Endothelial cell of umbilical vein (primary cell): ENCODE results near the gene GLP2R. TPM values are rescaled to one million over a fixed set of nuclear protein-coding genes. Genes with fewer than 3 reads are reported as not detected.

Experiments
- BruUV-seq: library from RNA; stranded (reverse); fragments of 400-500 nt; replicated peaks from 2 replicates; lab custom pipeline; 2021; lab: Mats Ljungman, UMichigan
- CTCF ChIA-PET: fragments of 300-600, 350-600 bp; sonication (Branson Sonifier 250); formaldehyde crosslinking; loops from one replicate; lab custom pipeline; 2021; ENCODE audit warnings: antibody characterized with exemption, inconsistent platforms; lab: Charles Lee
- POLR2A ChIA-PET: fragments of 300-600, 350-600 bp; sonication (Branson Sonifier 250); formaldehyde crosslinking; loops from one replicate; lab custom pipeline; 2021; ENCODE audit warnings: antibody characterized with exemption, inconsistent platforms; lab: Charles Lee
- DNase-seq: peaks from one replicate; pipeline ENCODE4 v3.0.0-alpha.2; 2011; ENCODE audit warnings: low read depth, low spot score
- FAIRE-seq: peaks from 2 replicates; lab custom pipeline; 2011; peaks lifted over from hg19 to GRCh38; lab: Jason Lieb, UNC
- H2AFZ ChIP-seq: 2 replicates; pipeline ENCODE4 v1.6.0; 2012; ENCODE audit warnings: low read depth, low read length, control low read depth, inconsistent platforms
- H3K27ac ChIP-seq: 2 replicates; pipeline ENCODE4 v1.5.1; 2011; ENCODE audit warnings: low read depth, mild to moderate bottlenecking, control low read depth, low read length, moderate library complexity; ENCODE audit not compliant: insufficient read depth
- H3K27me3 ChIP-seq, 2 experiments: 2 replicates each; pipeline versions ENCODE4 v1.6.0 to v1.6.1; 2011; ENCODE audit warnings: low read length in 2 of 2, mixed read lengths in 1 of 2; ENCODE audit not compliant: control insufficient read depth in 2 of 2, insufficient read depth in 2 of 2
- H3K36me3 ChIP-seq, 2 experiments: 2 replicates in 1 of 2; 3 replicates in 1 of 2; pipeline ENCODE4 v1.5.1; 2011; ENCODE audit warnings: low read length in 2 of 2, mild to moderate bottlenecking in 1 of 2, moderate library complexity in 1 of 2; ENCODE audit not compliant: control insufficient read depth in 2 of 2, insufficient read depth in 2 of 2; ENCODE audit errors: extremely low read depth in 1 of 2
- H3K4me1 ChIP-seq: 3 replicates; pipeline ENCODE4 v1.5.1; 2011; ENCODE audit warnings: mild to moderate bottlenecking, low read length; ENCODE audit not compliant: control insufficient read depth, insufficient read depth; ENCODE audit errors: extremely low read depth
- H3K4me2 ChIP-seq: 2 replicates; pipeline ENCODE4 v1.6.1; 2011; ENCODE audit warnings: low read length, control low read depth, mixed read lengths; ENCODE audit not compliant: insufficient read depth
- H3K4me3 ChIP-seq, 3 experiments: fragments of 200-600 bp in 1 of 3; sonication (generic), shearing (Covaris generic) in 1 of 3; replicated peaks in 1 of 3; 2 replicates each; pipeline ENCODE4 v1.5.1; 2011 to 2016; ENCODE audit warnings: control low read depth in 3 of 3, low read length in 3 of 3, mild to moderate bottlenecking in 2 of 3, inconsistent platforms in 1 of 3, low read depth in 1 of 3, moderate library complexity in 1 of 3; ENCODE audit not compliant: insufficient read depth in 1 of 3
- H3K79me2 ChIP-seq: 2 replicates; pipeline ENCODE4 v1.6.0; 2012; ENCODE audit warnings: low read length, inconsistent platforms; ENCODE audit not compliant: control insufficient read depth, insufficient read depth
- H3K9ac ChIP-seq: replicated peaks from 2 replicates; pipeline ENCODE3; 2011; ENCODE audit warnings: low read length, control low read depth; ENCODE audit not compliant: insufficient read depth; ENCODE audit errors: extremely low read depth
- H3K9me1 ChIP-seq: replicated peaks from 3 replicates; pipeline ENCODE4 v1.6.0; 2011; ENCODE audit warnings: mild to moderate bottlenecking, low read length; ENCODE audit not compliant: control insufficient read depth, insufficient read depth; ENCODE audit errors: extremely low read depth
- H3K9me3 ChIP-seq: replicated peaks from 2 replicates; pipeline ENCODE4 v1.5.1; 2012; ENCODE audit warnings: low read length, inconsistent platforms; ENCODE audit not compliant: control insufficient read depth, insufficient read depth
- H4K20me1 ChIP-seq: replicated peaks from 2 replicates; pipeline ENCODE3; 2011; ENCODE audit warnings: mild to moderate bottlenecking, low read length; ENCODE audit not compliant: control insufficient read depth, insufficient read depth; ENCODE audit errors: extremely low read depth
- EZH2 ChIP-seq: IDR thresholded peaks from 2 replicates; pipeline ENCODE4 v1.6.1; 2012; ENCODE audit warnings: borderline replicate concordance, low read depth, mild to moderate bottlenecking, moderate library complexity, low read length, inconsistent platforms; ENCODE audit not compliant: severe bottlenecking
- FOS ChIP-seq: IDR thresholded peaks from 2 replicates; pipeline ENCODE4 v1.6.1; 2011; ENCODE audit warnings: mild to moderate bottlenecking, low read length, moderate library complexity, borderline replicate concordance; ENCODE audit not compliant: insufficient read depth
- GATA2 ChIP-seq: IDR thresholded peaks from 2 replicates; pipeline ENCODE4 v1.7.0; 2011; ENCODE audit warnings: low read depth, mild to moderate bottlenecking, moderate library complexity, mixed read lengths, low read length; ENCODE audit not compliant: insufficient read length, insufficient read depth
- JUN ChIP-seq: IDR thresholded peaks from 2 replicates; pipeline ENCODE4 v1.6.1; 2011; ENCODE audit warnings: borderline replicate concordance, low read depth; ENCODE audit not compliant: insufficient read length, insufficient read depth
- MAX ChIP-seq: IDR thresholded peaks from 2 replicates; pipeline ENCODE4 v1.6.1; 2011; ENCODE audit not compliant: insufficient read depth, insufficient read length
- MYC ChIP-seq: IDR thresholded peaks from one replicate; pipeline ENCODE4 v1.6.1; 2011; ENCODE audit warnings: mild to moderate bottlenecking, low read depth, low read length
- POLR2A ChIP-seq: IDR thresholded peaks from 2 replicates; pipeline ENCODE4 v1.6.1; 2012; ENCODE audit warnings: low read depth, mild to moderate bottlenecking, control low read depth, low read length
- POLR2AphosphoS5 ChIP-seq: IDR thresholded peaks from 2 replicates; pipeline ENCODE4 v1.6.1; 2012; ENCODE audit warnings: low read depth, mild to moderate bottlenecking, control low read depth, low read length, moderate library complexity; ENCODE audit not compliant: insufficient read depth
- dilution Hi-C: fragments of 300-500 bp; cut with MboI; formaldehyde crosslinking; loops from one replicate; pipeline ENCODE4 v1.15.0; 2019; ENCODE audit warnings: low sequenced_read_pairs; ENCODE audit not compliant: extremely low pct_ligation_motif_present
- intact Hi-C: fragments of 100-400 bp; cut with micrococcal nuclease; formaldehyde crosslinking; loops from one replicate; pipeline ENCODE4 v1.10.0; 2022
- polyA plus RNA-seq, 4 experiments: library from polyadenylated mRNA; depleted of rRNA in 3 of 4; stranded (reverse) in 3 of 4; unstranded in 1 of 4; fragments of >200 nt; gene quantifications; 2 replicates each; pipeline versions ENCODE4 v1.2.1 to v1.2.3, GENCODE V29; 2011 to 2012; ENCODE audit warnings: missing spikeins in 1 of 4
- total RNA-seq: library from RNA; stranded (reverse); gene quantifications from 2 replicates; pipeline ENCODE4 v1.2.3, GENCODE V29; 2021
- TF ChIP-seq, protein P1 (sequence below), 2 donors: IDR thresholded peaks; 1 replicate in 1 of 2; 2 replicates in 1 of 2; pipeline ENCODE4 v1.5.1; 2011; ENCODE audit warnings: low read length in 2 of 2, mild to moderate bottlenecking in 2 of 2, moderate library complexity in 2 of 2, control low read depth in 1 of 2, inconsistent platforms in 1 of 2, low read depth in 1 of 2; ENCODE audit not compliant: insufficient read depth in 1 of 2; ENCODE audit errors: extremely low read depth in 1 of 2

GLP2R gene
- total and polyA plus RNA-seq, 2 donors (not counting 3 experiments of a cell fraction or from before 2014, with no cell fraction given): not detected

DNA sequence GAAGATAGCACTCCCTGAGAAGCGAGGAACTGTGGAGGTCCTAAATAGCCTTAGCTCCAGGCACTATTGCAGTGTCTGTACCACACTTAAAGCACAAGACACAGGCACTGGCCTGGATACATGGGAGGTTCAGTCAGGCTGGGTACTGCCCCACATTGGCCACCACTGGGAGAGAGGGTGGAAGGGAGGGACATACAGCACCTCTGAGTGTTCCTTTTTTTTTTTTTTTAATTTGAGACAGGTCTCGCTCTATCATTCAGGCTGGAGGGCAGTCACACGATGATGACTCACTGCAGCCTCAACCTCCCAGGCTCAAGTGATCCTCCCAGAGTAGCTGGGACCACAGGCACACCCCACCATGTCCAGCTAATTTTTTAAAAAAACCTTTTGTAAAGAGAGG, 5.3 kb upstream of the GLP2R start:
- H3K79me2 ChIP-seq: no peaks in the 10 kb centered on the region
- FAIRE-seq (no peak), DNase-seq (no peak)
- H3K4me1 ChIP-seq: no peaks in the 10 kb centered on the region
- intact Hi-C loops: no loop called here
- no peak overlapping the region for H3K27ac ChIP-seq
- POLR2A ChIA-PET: no interaction called here
- H3K27me3 ChIP-seq: no peaks in the 10 kb centered on the region
- dilution Hi-C loops: no loop called here
- no peaks in the 10 kb centered on the region for H3K36me3 ChIP-seq
- H3K4me2 ChIP-seq: no peak overlapping the region
- H3K9me3 ChIP-seq: peaks cover 5% of the 10 kb centered on the region
- H2AFZ ChIP-seq: no peak overlapping the region
- BruUV-seq: no TSS peak
- no peak overlapping the region for H3K9ac ChIP-seq
- TF ChIP-seq, protein P1, sequence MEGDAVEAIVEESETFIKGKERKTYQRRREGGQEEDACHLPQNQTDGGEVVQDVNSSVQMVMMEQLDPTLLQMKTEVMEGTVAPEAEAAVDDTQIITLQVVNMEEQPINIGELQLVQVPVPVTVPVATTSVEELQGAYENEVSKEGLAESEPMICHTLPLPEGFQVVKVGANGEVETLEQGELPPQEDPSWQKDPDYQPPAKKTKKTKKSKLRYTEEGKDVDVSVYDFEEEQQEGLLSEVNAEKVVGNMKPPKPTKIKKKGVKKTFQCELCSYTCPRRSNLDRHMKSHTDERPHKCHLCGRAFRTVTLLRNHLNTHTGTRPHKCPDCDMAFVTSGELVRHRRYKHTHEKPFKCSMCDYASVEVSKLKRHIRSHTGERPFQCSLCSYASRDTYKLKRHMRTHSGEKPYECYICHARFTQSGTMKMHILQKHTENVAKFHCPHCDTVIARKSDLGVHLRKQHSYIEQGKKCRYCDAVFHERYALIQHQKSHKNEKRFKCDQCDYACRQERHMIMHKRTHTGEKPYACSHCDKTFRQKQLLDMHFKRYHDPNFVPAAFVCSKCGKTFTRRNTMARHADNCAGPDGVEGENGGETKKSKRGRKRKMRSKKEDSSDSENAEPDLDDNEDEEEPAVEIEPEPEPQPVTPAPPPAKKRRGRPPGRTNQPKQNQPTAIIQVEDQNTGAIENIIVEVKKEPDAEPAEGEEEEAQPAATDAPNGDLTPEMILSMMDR (IDR thresholded peaks at IDR 0.05; ENCODE audit: extremely low read depth in 1 of 2, insufficient read depth in 1 of 2, low read depth in 1 of 2, low read length in 2 of 2): no peak
- TF ChIP-seq POLR2A (no peak), FOS (no peak), MYC (no peak), JUN (no peak), EZH2 (no peak)
- H3K9me1 ChIP-seq: no peaks in the 10 kb centered on the region
- CTCF ChIA-PET: no interaction called here
- no peaks in the 10 kb centered on the region for H4K20me1 ChIP-seq
- H3K4me3 ChIP-seq: no peak overlapping the region

- H3K9me3 ChIP-seq: no peaks in the 10 kb centered on the region
- H3K9me1 ChIP-seq: no peaks in the 10 kb centered on the region
- POLR2A ChIA-PET: no interaction called here
- TF ChIP-seq POLR2A: no peak
- no peak for TF ChIP-seq MYC
- TF ChIP-seq FOS: no peak
- no peak for TF ChIP-seq MAX
- TF ChIP-seq JUN: no peak
- no peak for TF ChIP-seq EZH2
- TF ChIP-seq GATA2: no peak
- TF ChIP-seq, protein P1 (IDR thresholded peaks at IDR 0.05; ENCODE audit: extremely low read depth in 1 of 2, insufficient read depth in 1 of 2, low read depth in 1 of 2, low read length in 2 of 2): no peak
- TF ChIP-seq POLR2AphosphoS5: no peak
- BruUV-seq: no TSS peak
- no peak within 1 kb of the TSS for H2AFZ ChIP-seq
- no peaks in the 10 kb centered on the region for H3K4me1 ChIP-seq
- dilution Hi-C loops (no loop called here), intact Hi-C loops (no loop called here)
- H3K36me3 ChIP-seq: no peaks in the 10 kb centered on the region
- H4K20me1 ChIP-seq: no peaks in the 10 kb centered on the region
- no peak within 1 kb of the TSS for H3K9ac ChIP-seq
- CTCF ChIA-PET: no interaction called here
- H3K27ac ChIP-seq: no peak within 1 kb of the TSS
- FAIRE-seq (no peak), DNase-seq (no peak)
- no peak within 1 kb of the TSS for H3K4me3 ChIP-seq
- H3K4me2 ChIP-seq: no peak within 1 kb of the TSS
- no peaks in the 10 kb centered on the region for H3K79me2 ChIP-seq
- no peaks in the 10 kb centered on the region for H3K27me3 ChIP-seq
These were observed 3.8 kb upstream of the GLP2R start, which contains the start of gene GSG1L2 for GRCh38 chr17:9821921-9822320. Gene GSG1L2 (minus strand): TSS chr17:9822079. CDS start chr17:9822071, 8 bp downstream.
